SJCRH30 (cell line): ENCODE data around the gene MAML3. TPM values are rescaled to one million over a fixed set of nuclear protein-coding genes. Genes with fewer than 3 reads are reported as not detected.

ENCODE experiments used
- DNase-seq, 2 experiments: peaks; one replicate each; pipeline ENCODE4 v3.0.0-alpha.2; 2015 to 2020
- H3K27ac ChIP-seq: fragments of 250-450 bp; sonication (Bioruptor Pico); 2 replicates; pipeline ENCODE4 v1.5.1; 2020; ENCODE audit warnings: mild to moderate bottlenecking, moderate library complexity
- H3K27me3 ChIP-seq: fragments of 250-450 bp; sonication (Bioruptor Pico); 2 replicates; pipeline ENCODE4 v1.5.1; 2020; ENCODE audit warnings: mild to moderate bottlenecking, moderate library complexity
- H3K36me3 ChIP-seq: fragments of 250-450 bp; sonication (Bioruptor Pico); 2 replicates; pipeline ENCODE4 v1.5.1; 2020; ENCODE audit warnings: mild to moderate bottlenecking, moderate library complexity
- H3K4me1 ChIP-seq: fragments of 250-450 bp; sonication (Bioruptor Pico); 2 replicates; pipeline ENCODE4 v1.5.1; 2020; ENCODE audit warnings: mild to moderate bottlenecking, moderate library complexity
- H3K4me3 ChIP-seq: fragments of 250-450 bp; sonication (Bioruptor Pico); 2 replicates; pipeline ENCODE4 v1.5.1; 2020; ENCODE audit warnings: mild to moderate bottlenecking, moderate library complexity
- H3K9me3 ChIP-seq: fragments of 250-450 bp; sonication (Bioruptor Pico); replicated peaks from 2 replicates; pipeline ENCODE4 v1.5.1; 2020; ENCODE audit warnings: mild to moderate bottlenecking, moderate library complexity
- total RNA-seq: library from RNA; depleted of rRNA; stranded (reverse); fragments of >200 nt; shearing (Covaris generic); gene quantifications from 2 replicates; pipeline ENCODE4 v1.2.3, GENCODE V29; 2014

The MAML3 gene
- total RNA-seq, 1 experiment from 2014 or later = 0.42 TPM

DNA sequence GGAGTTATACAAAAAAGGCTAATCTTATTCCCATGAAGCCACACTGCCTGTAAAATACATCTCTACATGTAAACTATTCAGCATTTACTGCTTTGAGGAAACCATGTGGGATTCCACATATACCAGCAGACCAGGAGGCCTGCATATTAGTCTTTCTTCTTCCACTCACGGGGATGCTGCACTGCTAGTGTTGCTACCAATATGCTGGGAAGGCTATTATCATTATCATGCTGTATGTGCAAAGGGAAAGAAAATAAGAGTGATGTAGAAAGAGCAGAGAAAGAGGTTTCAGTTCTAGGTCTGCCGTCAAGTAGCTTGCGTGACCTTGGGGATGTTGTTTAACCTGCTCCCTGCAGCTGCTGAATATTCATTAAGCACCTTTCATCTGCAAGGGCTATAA is 427.4 kb downstream of the MAML3 start:
- Histone ChIP-seq H3K4me3 (no peak overlapping the region), H3K36me3 (no peaks in the 10 kb centered on the region), H3K27ac (no peak overlapping the region), H3K27me3 (no peaks in the 10 kb centered on the region), H3K9me3 (no peaks in the 10 kb centered on the region), H3K4me1 (no peaks in the 10 kb centered on the region)
- no peak for DNase-seq

DNA sequence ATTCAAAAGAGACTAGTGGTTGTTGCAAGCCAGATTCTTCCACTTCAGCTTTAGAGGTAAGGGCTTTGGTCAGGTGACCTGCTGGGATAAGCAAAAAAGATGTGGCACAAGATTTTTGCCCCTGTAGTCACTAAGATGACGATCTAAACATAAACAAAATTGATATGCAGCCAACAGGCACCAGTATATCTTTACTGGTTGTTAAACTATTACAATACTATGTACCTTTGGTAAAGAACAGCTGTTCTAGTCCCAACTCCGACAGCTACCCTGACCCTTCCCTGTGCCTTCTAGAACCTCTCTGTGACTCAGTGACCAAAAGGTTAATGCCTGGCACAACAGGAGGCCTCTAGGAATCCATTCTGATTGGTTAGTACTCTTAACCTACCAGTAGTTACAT is 428.7 kb downstream of the MAML3 start:
- H3K27me3 ChIP-seq = no peaks in the 10 kb centered on the region
- no peak for DNase-seq
- H3K27ac ChIP-seq = no peak overlapping the region
- no peaks in the 10 kb centered on the region for H3K9me3 ChIP-seq
- H3K36me3 ChIP-seq = no peaks in the 10 kb centered on the region; the same call in 1 of the 2 replicates
- H3K4me3 ChIP-seq = no peak overlapping the region
- H3K4me1 ChIP-seq = no peaks in the 10 kb centered on the region

DNA sequence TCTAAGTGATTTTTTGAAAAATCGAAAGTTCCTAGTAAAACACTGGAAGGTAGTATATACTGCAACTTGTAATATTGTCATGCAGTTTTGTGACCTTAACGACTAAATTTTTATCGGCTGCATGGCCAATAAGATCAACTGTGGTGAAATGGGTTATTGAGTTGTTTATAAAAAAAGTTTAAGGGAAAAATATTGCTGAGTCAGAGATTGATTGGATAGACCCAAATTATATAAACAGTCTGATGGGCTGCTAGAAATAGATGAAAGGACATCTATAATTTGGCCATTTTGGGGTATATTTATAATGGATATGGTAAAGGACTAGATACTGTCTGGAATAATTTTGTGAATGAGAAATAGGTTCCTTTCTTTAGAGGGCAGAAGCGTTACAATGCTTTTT is 432.2 kb downstream of the MAML3 start:
- H3K4me3 ChIP-seq = no peak overlapping the region
- no peaks in the 10 kb centered on the region for H3K27me3 ChIP-seq
- no peaks in the 10 kb centered on the region for H3K9me3 ChIP-seq
- H3K4me1 ChIP-seq = no peaks in the 10 kb centered on the region
- no peak for DNase-seq
- no peaks in the 10 kb centered on the region; the same call in 1 of the 2 replicates for H3K36me3 ChIP-seq
- H3K27ac ChIP-seq = no peak overlapping the region

DNA sequence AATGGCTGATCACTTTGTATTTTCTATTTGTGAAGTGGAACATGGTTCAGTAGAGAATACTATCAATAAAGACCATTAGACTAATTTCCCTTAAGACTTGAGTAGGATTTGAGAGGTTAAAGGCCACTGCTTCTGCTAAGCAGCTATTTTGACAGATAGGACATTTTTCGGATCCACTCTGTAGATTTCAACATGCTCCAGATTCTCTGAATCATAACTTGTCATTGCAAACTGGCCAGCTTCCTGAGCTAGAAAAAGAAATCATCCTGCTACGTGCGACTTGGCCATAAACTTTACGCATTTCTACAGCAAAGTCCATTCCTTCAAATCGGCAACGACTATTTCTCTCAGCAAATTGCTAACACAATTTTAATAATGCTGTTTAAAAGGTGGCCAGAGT is 433.2 kb downstream of the MAML3 start:
- no peaks in the 10 kb centered on the region for H3K27me3 ChIP-seq
- H3K4me1 ChIP-seq = no peaks in the 10 kb centered on the region
- DNase-seq = no peak
- H3K4me3 ChIP-seq = no peak overlapping the region
- H3K9me3 ChIP-seq = no peaks in the 10 kb centered on the region
- no peaks in the 10 kb centered on the region; the same call in 1 of the 2 replicates for H3K36me3 ChIP-seq
- no peak overlapping the region for H3K27ac ChIP-seq

DNA sequence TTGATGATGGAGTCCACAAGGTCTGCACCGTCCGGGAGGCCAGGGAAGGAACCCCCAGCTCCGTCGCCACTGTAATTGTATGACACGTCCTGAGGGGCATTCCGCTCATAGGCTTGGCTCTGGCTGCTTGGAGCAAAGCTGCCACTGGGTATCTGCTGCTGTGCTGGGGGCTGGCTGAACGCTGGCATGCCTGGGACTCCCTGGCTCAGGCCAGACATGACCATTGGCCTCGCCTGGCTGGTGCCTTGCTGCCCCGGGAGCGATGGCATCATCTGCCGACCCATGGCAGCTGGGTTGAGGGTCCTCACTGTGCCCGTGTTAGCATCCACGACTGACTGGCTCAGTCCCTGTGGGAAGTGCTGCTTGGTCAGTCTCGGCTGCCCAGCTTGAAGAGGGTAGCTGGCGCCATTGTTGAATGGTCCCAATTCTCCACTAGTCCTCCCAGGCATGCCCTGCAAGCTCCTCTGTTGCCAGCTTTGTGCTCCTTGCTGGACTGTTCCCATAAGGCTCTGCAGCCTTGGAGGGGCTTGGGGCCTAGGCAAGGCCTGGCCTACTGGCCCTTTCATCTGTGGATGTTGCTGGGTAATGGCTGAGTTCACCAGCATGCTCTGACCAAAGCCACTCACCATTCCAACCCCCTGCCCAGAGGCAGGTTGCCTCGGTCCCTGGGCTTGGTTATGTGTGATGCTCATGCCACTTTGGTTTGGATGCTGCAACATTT is 434.4 kb downstream of the MAML3 start:
- Histone ChIP-seq H3K4me3 (no peak overlapping the region), H3K9me3 (no peaks in the 10 kb centered on the region), H3K36me3 (no peaks in the 10 kb centered on the region; the same call in 1 of the 2 replicates), H3K27me3 (no peaks in the 10 kb centered on the region), H3K27ac (no peak overlapping the region), H3K4me1 (no peaks in the 10 kb centered on the region)
- DNase-seq = no peak

DNA sequence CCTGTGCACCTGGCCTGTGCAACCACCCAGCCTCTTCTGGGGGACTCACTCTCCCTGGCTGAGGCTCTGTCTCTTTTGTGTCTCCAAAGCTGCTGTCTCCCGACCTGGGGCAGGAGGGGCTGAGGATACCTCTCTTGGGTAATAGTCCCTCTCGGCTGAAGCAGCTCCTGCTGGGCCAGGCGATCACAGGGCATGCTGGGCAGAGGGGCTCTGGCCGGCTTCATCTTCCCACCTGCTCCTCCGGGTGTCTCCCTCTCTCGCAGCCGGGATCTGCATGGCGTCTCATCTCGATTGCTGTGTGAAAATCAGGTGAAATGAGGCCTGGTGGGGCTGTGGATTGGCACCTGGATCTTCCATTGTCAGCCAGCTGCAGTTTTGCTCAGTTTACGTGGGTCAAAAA is 435.2 kb downstream of the MAML3 start:
- DNase-seq = no peak
- Histone ChIP-seq H3K36me3 (no peaks in the 10 kb centered on the region; the same call in 1 of the 2 replicates), H3K27me3 (no peaks in the 10 kb centered on the region), H3K4me1 (no peaks in the 10 kb centered on the region), H3K4me3 (no peak overlapping the region), H3K27ac (no peak overlapping the region), H3K9me3 (no peaks in the 10 kb centered on the region)

DNA sequence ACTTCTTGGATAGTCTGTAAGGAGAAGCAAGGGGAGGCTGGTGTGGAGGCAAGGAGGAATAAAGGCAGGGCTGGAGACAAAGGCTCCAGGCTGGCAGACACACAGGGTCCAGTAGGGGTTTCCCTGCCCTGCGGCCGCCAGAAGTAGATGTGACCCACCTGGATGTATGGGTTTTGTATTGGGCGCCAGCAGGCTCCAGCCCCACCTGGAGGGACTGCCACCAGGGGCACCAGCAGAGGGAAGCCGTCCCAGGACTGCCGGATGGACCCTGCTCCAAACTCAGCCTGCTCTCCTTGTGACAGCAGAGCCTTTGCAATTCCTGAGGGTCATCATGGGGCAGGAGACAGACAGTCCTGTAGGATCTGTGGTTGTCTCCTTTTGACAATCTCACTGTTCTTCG is 435.6 kb downstream of the MAML3 start:
- H3K27ac ChIP-seq = no peak overlapping the region
- DNase-seq = no peak
- H3K27me3 ChIP-seq = no peaks in the 10 kb centered on the region
- H3K36me3 ChIP-seq = no peaks in the 10 kb centered on the region; the same call in 1 of the 2 replicates
- H3K4me3 ChIP-seq = no peak overlapping the region
- no peaks in the 10 kb centered on the region for H3K4me1 ChIP-seq
- H3K9me3 ChIP-seq = no peaks in the 10 kb centered on the region

DNA sequence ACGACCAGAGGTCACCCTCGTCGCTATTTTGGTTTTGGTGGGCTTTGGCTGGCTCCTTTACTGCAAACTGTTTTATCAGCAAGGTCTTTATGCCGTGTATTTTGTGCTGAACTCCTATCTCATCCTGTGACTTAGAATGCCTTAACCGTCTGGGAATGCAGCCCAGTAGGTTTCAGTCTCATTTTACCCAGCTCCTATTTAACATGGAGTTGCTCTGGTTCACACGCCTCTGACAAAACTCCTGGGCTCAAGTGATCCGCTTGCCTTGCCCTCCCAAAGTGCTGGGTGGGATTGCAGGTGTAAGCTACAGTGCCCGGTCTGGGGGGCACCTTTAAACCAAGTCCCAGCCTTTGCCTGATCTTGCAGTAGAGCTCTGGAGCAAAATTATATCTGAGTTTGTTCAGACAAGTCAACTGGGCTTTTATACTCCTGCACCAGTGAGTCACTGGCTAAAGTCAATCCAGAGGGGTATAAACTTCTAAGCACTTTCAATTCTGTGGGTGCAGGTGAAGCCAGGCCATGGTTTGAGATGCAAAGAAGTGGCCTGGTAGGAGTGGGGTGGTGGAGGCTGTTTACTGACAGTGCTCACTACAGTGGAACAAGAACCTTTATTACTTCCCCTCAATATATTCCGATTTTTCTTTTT is 438.1 kb downstream of the MAML3 start:
- no peaks in the 10 kb centered on the region; the same call in 1 of the 2 replicates for H3K36me3 ChIP-seq
- H3K27me3 ChIP-seq = no peaks in the 10 kb centered on the region
- H3K27ac ChIP-seq = no peak overlapping the region
- H3K9me3 ChIP-seq = no peaks in the 10 kb centered on the region
- no peaks in the 10 kb centered on the region for H3K4me1 ChIP-seq
- no peak for DNase-seq
- no peak overlapping the region for H3K4me3 ChIP-seq

DNA sequence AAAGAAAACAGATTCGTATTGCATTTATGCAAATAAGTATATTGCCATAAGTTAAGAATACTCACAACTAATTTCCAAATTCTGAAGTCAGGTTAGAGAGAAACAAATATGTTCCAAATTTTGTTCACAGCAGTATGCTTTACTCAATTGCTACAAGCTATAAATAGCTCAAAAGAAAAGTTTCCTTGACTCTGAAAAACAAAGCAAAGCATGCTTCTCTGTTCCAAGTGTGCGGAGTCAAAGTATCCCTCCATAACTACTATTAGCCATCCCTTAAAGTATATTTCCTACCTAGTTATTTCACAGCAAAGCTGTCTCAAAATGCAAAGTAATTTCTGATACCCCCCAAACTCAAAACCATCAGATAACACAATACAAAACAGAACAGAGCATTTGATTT is 441.1 kb downstream of the MAML3 start:
- no peak for DNase-seq
- no peak overlapping the region for H3K27ac ChIP-seq

DNA sequence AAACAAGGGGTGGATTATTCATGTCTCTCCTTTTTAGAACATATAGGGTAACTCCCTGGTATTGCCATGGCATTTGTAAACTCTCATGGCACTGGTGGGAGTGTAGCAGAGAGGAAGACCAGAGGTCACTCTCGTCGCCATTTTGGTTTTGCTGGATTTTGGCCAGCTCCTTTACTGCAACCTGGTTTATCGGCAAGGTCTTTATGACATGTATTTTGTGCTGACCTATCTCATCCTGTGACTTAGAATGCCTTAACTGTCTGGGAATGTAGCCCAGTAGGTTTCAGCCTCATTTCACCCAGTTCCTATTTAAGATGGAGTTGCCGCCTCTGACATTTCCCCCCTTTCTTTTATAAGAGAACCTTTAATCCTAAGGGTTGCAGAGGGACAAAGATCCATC is 442.5 kb downstream of the MAML3 start:
- Histone ChIP-seq H3K27ac (no peak overlapping the region), H3K36me3 (no peaks in the 10 kb centered on the region), H3K4me3 (no peak overlapping the region), H3K27me3 (no peaks in the 10 kb centered on the region), H3K9me3 (0 out of 2 replicates have a peak, but pooled peaks cover 4% of the 10 kb centered on the region), H3K4me1 (peaks cover 10% of the 10 kb centered on the region)
- no peak for DNase-seq

More for the DNA sequence above, 441.1 kb downstream of the MAML3 start:
- Histone ChIP-seq H3K27me3 (no peaks in the 10 kb centered on the region), H3K36me3 (no peaks in the 10 kb centered on the region), H3K9me3 (0 out of 2 replicates have a peak, but pooled peaks cover 3% of the 10 kb centered on the region), H3K4me3 (no peak overlapping the region), H3K4me1 (peaks cover 10% of the 10 kb centered on the region)

DNA sequence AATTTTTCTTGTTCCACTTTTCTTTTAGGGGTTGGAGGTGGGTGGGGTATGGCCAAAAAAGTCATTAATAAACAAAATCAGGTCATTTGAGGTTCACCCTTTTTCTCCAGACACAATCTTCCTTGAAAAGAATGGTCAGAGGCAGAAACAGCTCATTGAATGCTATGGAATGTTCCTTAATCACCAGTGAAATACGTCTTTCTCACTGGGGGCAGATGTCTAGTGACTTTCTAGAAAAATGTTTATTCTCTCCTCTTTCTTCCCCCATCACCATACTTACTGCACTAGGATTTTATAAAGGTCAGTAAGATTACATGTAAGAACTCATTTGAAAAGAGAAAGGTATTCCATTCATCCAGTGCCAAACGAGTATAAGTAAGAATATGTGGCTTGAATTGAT is 443.9 kb downstream of the MAML3 start:
- no peak overlapping the region for H3K27ac ChIP-seq
- no peak for DNase-seq
- H3K36me3 ChIP-seq = no peaks in the 10 kb centered on the region
- H3K9me3 ChIP-seq = 0 out of 2 replicates have a peak, but pooled peaks cover 4% of the 10 kb centered on the region
- no peak overlapping the region for H3K4me3 ChIP-seq
- no peaks in the 10 kb centered on the region for H3K27me3 ChIP-seq
- peaks cover 10% of the 10 kb centered on the region for H3K4me1 ChIP-seq

DNA sequence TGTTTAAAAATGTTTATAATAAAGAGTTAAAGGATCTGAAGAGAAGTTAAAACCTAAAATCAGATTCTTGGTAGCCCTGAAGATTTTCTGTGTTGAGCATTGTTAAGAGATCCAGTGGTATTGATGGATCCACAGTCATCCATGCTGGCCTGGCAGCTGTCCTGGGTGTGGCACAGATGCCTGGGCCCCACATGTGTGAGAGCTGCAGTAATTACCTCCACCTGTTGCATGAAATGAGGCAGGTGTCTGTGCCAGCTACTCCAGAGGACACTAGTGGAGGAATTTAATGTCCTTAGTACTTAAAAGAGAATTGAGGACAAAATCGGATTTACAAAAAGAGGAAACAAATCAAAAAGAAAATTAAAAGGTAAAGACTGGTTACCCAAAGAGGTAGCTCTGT is 444.3 kb downstream of the MAML3 start:
- 0 out of 2 replicates have a peak, but pooled peaks cover 4% of the 10 kb centered on the region for H3K9me3 ChIP-seq
- H3K4me1 ChIP-seq = peaks cover 10% of the 10 kb centered on the region
- H3K27me3 ChIP-seq = no peaks in the 10 kb centered on the region
- H3K27ac ChIP-seq = no peak overlapping the region
- H3K4me3 ChIP-seq = no peak overlapping the region
- DNase-seq = peak; percentile 24 to 50
- no peaks in the 10 kb centered on the region for H3K36me3 ChIP-seq

DNA sequence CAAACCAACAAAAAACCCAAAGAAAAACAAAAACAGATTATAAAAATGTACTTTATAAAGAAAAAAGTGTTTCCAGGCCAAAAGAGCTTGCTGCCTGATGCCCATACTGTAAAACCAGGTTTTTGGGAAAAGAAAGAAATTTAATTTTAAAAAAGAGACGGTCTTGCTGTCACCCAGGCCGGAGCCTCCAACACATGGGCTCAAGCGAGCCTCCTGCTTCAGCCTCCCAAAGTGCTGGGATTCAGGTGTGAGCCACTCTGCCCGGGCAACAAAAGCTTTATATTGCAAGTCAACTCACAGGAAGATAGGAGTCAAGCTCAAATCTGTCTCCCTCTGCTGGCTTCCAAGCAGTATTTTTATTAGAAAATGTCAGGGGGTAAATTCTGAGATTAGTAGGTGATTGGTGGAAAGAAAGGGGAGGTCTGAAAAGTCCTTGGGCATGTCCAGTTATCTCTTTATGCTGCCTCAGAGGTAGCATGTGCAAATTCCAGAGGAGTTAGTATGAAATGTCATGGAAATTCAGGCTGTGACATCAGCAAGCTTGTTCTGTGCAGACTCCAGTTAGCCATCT is 449.0 kb downstream of the MAML3 start:
- no peak overlapping the region for H3K27ac ChIP-seq
- no peak overlapping the region for H3K4me3 ChIP-seq
- peaks cover 9% of the 10 kb centered on the region for H3K4me1 ChIP-seq
- no peaks in the 10 kb centered on the region for H3K27me3 ChIP-seq
- peak in 1 of 2 experiments; percentile 7 for DNase-seq
- 0 out of 2 replicates have a peak, but pooled peaks cover 4% of the 10 kb centered on the region for H3K9me3 ChIP-seq
- H3K36me3 ChIP-seq = 0 out of 2 replicates have a peak, but pooled peaks cover 3% of the 10 kb centered on the region

DNA sequence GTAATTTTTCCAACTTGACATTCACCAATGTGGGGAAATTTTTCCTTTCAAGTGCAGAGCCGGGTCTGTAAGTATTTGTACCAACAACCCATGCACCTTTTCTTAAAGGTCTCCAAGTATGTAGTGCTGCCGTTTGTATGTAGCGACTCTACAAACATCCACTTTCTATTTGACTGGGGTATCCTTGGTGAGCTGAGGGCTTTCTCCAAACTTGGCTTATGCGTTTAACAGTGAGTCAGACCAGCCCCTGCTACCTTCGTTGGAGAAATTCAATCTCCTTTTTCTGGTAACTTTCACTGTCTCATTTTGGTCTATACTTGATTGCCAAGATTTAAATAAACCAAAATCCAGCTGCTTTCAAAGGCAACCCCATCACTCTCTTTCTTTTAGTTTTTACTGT is 453.4 kb downstream of the MAML3 start:
- no peak for DNase-seq
- Histone ChIP-seq H3K27ac (no peak overlapping the region), H3K27me3 (no peaks in the 10 kb centered on the region), H3K36me3 (0 out of 2 replicates have a peak, but pooled peaks cover 9% of the 10 kb centered on the region), H3K4me3 (no peak overlapping the region), H3K4me1 (no peaks in the 10 kb centered on the region), H3K9me3 (no peaks in the 10 kb centered on the region)
